Ascending aorta (tissue), 2 donors: ENCODE results near the gene IRAK3. TPM values are rescaled to one million over a fixed set of nuclear protein-coding genes. Genes with fewer than 3 reads are reported as not detected.
"Not testable (repeated sequence)": the region's sequence is repeated elsewhere in the genome, so short reads cannot be mapped to it uniquely, and the experiment has no call there.

ENCODE experiments used
- DNase-seq, 2 donors: peaks; one replicate each; pipeline ENCODE4 v3.0.0-alpha.2; 2019; ENCODE audit warnings: low spot score in 2 of 2
- H3K27ac ChIP-seq, 2 donors: fragments of 200-600 bp; sonication (generic); one replicate each; pipeline ENCODE4 v1.5.1; 2016 to 2017; ENCODE audit warnings: mild to moderate bottlenecking in 1 of 2
- H3K27me3 ChIP-seq: fragments of 200-600 bp; sonication (generic); one replicate; pipeline ENCODE4 v1.5.1; 2017
- H3K36me3 ChIP-seq, 2 donors: fragments of 200-600 bp; sonication (generic); one replicate each; pipeline ENCODE4 v1.5.1; 2016
- H3K4me1 ChIP-seq, 2 donors: fragments of 200-600 bp; sonication (generic); one replicate each; pipeline ENCODE4 v1.5.1; 2016 to 2017; ENCODE audit warnings: mild to moderate bottlenecking in 1 of 2
- H3K4me3 ChIP-seq, 2 donors: fragments of 200-600 bp; sonication (generic); one replicate each; pipeline ENCODE4 v1.5.1; 2016 to 2017; ENCODE audit warnings: mild to moderate bottlenecking in 1 of 2
- H3K9me3 ChIP-seq, 2 donors: fragments of 200-600 bp; sonication (generic); one replicate each; pipeline ENCODE4 v1.5.1; 2016
- CTCF ChIP-seq, 3 experiments: fragments of 200-600 bp in 2 of 3; fragments of 450-650 bp in 1 of 3; sonication (generic) in 2 of 3; IDR thresholded peaks; one replicate each; pipeline ENCODE4 v1.5.1; 2016 to 2019; ENCODE audit warnings: antibody characterized with exemption in 3 of 3, mild to moderate bottlenecking in 1 of 3, moderate library complexity in 1 of 3
- intact Hi-C: fragments of 100-400 bp; cut with DNase I; formaldehyde crosslinking; loops from one replicate; pipeline ENCODE4 v1.15.1; 2023
- total RNA-seq: library from RNA; depleted of rRNA; stranded (reverse); fragments of >200 nt; gene quantifications from one replicate; pipeline ENCODE4 v1.1.0, GENCODE V29; 2016

IRAK3 gene
- total RNA-seq, 1 donor from 2014 or later = 35.9 TPM

- Histone ChIP-seq H3K27ac (no peak overlapping the region), H3K4me1 (no peaks in the 10 kb centered on the region), H3K27me3 (no peaks in the 10 kb centered on the region), H3K9me3 (no peaks in the 10 kb centered on the region), H3K36me3 (no peaks in the 10 kb centered on the region), H3K4me3 (no peak overlapping the region)
- no peak for DNase-seq
- intact Hi-C loops = no loop called here
- TF ChIP-seq CTCF (IDR thresholded peaks at IDR 0.05) = no peak
Measured at GRCh38 chr12:66176105-66176900, 12.7 kb upstream of the IRAK3 start.

- H3K36me3 ChIP-seq = no peaks in the 10 kb centered on the region
Measured at GRCh38 chr12:66182956-66183355, 6.1 kb upstream of the IRAK3 start.

GRCh38 chr12:66184822-66185221, 4.2 kb upstream of the IRAK3 start:
- not testable (repeated sequence) for H3K4me1 ChIP-seq, DNase-seq, H3K36me3 ChIP-seq, H3K4me3 ChIP-seq, H3K27me3 ChIP-seq, H3K27ac ChIP-seq, H3K9me3 ChIP-seq
- intact Hi-C loops = loop anchor here (5.0 kb wide), 2 partner anchors 53 to 117 kb away; partner anchors contain the start of genes HELB and LLPH

More at GRCh38 chr12:66182956-66183355, 6.1 kb upstream of the IRAK3 start:
- Histone ChIP-seq H3K4me3 (no peak overlapping the region), H3K27me3 (no peaks in the 10 kb centered on the region), H3K4me1 (no peaks in the 10 kb centered on the region), H3K9me3 (no peaks in the 10 kb centered on the region), H3K27ac (no peak overlapping the region)
- intact Hi-C loops = no loop called here
- no peak for DNase-seq
- no peak for TF ChIP-seq CTCF (IDR thresholded peaks at IDR 0.05)

- H3K27ac ChIP-seq = peak overlapping the region in 1 of 2 donors; percentile 1
- peaks cover 0 to 5% of the 10 kb centered on the region in 2 donors for H3K4me1 ChIP-seq
- H3K27me3 ChIP-seq = no peaks in the 10 kb centered on the region
- H3K4me3 ChIP-seq = no peak overlapping the region
- no peak for TF ChIP-seq CTCF (IDR thresholded peaks at IDR 0.05)
- no peaks in the 10 kb centered on the region for H3K9me3 ChIP-seq
- DNase-seq = no peak
- no peaks in the 10 kb centered on the region for H3K36me3 ChIP-seq
- intact Hi-C loops = loop anchor here (5.0 kb wide), 2 partner anchors 55 to 115 kb away; partner anchors contain the start of genes HELB and LLPH
Measured at GRCh38 chr12:66187036-66187435, 2.0 kb upstream of the IRAK3 start.

GRCh38 chr12:66187821-66188220, 1.2 kb upstream of the IRAK3 start:
- no peak overlapping the region for H3K27ac ChIP-seq
- H3K9me3 ChIP-seq = no peaks in the 10 kb centered on the region
- no peak for DNase-seq
- H3K4me1 ChIP-seq = peaks cover 0 to 5% of the 10 kb centered on the region in 2 donors
- H3K36me3 ChIP-seq = no peaks in the 10 kb centered on the region
- no peaks in the 10 kb centered on the region for H3K27me3 ChIP-seq
- H3K4me3 ChIP-seq = no peak overlapping the region
- intact Hi-C loops = loop anchor here (2.0 to 5.0 kb wide), 3 partner anchors 17 to 114 kb away; partner anchors contain the start of genes HELB and LLPH
- no peak for TF ChIP-seq CTCF (IDR thresholded peaks at IDR 0.05)

GRCh38 chr12:66189486-66189843, 451 bp downstream of the IRAK3 start:
- DNase-seq = no peak
- Histone ChIP-seq H3K4me3 (peak overlapping the region; percentile 72 to 79), H3K36me3 (peaks cover 0 to 3% of the 10 kb centered on the region in 2 donors), H3K4me1 (peaks cover 0 to 5% of the 10 kb centered on the region in 2 donors), H3K27ac (peak overlapping the region; percentile 81 to 85), H3K9me3 (no peaks in the 10 kb centered on the region), H3K27me3 (no peaks in the 10 kb centered on the region)
- no peak for TF ChIP-seq CTCF (IDR thresholded peaks at IDR 0.05)
- intact Hi-C loops = loop anchor here (2.0 to 5.0 kb wide), 3 partner anchors 19 to 113 kb away; partner anchors contain the start of genes HELB and LLPH
